Ishikawa (cell line): ENCODE measurements around the gene GFY.
A peak's percentile ranks its signal among the peaks of the same experiment; 100 is the strongest.

Experiments
- CEBPB ChIP-seq: IDR thresholded peaks from 2 replicates; pipeline ENCODE4 v1.6.1; 2012
- CREB1 ChIP-seq: IDR thresholded peaks from 2 replicates; pipeline ENCODE4 v1.6.1; 2012; ENCODE audit warnings: low read depth
- EGR1 ChIP-seq: IDR thresholded peaks from 2 replicates; pipeline ENCODE4 v1.6.1; 2012
- EP300 ChIP-seq: IDR thresholded peaks from 2 replicates; pipeline ENCODE4 v1.6.1; 2012; ENCODE audit warnings: borderline replicate concordance
- FOXM1 ChIP-seq: IDR thresholded peaks from 2 replicates; pipeline ENCODE4 v1.6.1; 2012; ENCODE audit warnings: low read depth, borderline replicate concordance
- NFIC ChIP-seq: IDR thresholded peaks from 2 replicates; pipeline ENCODE4 v1.6.1; 2012
- RAD21 ChIP-seq: IDR thresholded peaks from 2 replicates; pipeline ENCODE4 v1.6.1; 2012; ENCODE audit warnings: low read depth
- TAF1 ChIP-seq: IDR thresholded peaks from 2 replicates; pipeline ENCODE4 v1.6.1; 2012; ENCODE audit warnings: low read depth, mild to moderate bottlenecking
- TCF12 ChIP-seq: IDR thresholded peaks from 2 replicates; pipeline ENCODE4 v1.6.1; 2012; ENCODE audit warnings: low read depth
- TEAD4 ChIP-seq: IDR thresholded peaks from 2 replicates; pipeline ENCODE4 v1.6.1; 2012
- YY1 ChIP-seq: IDR thresholded peaks from 2 replicates; pipeline ENCODE4 v1.6.1; 2012; ENCODE audit warnings: low read depth
- ZBTB7A ChIP-seq: IDR thresholded peaks from 2 replicates; pipeline ENCODE4 v1.6.1; 2012; ENCODE audit warnings: low read depth
- TF ChIP-seq, protein P1 (sequence below): IDR thresholded peaks from 2 replicates; pipeline ENCODE4 v1.6.1; 2012
- TF ChIP-seq, protein P2 (sequence below): IDR thresholded peaks from 2 replicates; pipeline ENCODE4 v1.6.1; 2012; ENCODE audit warnings: low read depth, mild to moderate bottlenecking
- TF ChIP-seq, protein P3 (sequence below): IDR thresholded peaks from 2 replicates; pipeline ENCODE4 v1.6.1; 2012

GFY gene

DNA sequence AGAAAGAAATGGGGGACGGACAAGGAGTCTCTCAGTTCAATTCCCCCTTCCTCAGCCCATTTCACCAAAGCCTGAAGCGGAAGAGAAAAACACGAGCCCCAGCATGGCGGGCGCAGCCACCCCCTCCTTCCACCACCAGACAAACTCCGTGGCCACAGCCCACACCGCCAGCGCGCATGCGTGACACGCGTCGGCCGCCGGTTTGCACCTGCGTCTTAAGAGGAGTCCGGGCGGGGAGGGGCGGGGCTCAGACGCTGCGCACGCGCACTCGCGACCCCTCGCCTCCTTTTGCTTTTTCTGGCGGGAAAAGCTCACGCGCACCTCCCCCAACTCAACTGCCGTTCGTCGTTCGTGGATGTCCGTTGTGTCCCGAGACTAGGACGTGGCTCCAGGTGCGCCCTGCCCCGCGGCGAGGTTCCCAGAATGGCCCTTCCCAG, 37.2 kb upstream of the GFY start, which contains the start of gene KASH5:
KASH5 (plus strand) TSS at position 314 of the 437 bp plus-strand sequence. CDS start 2,635 bp downstream, outside the sequence.
- TF ChIP-seq, protein P1, sequence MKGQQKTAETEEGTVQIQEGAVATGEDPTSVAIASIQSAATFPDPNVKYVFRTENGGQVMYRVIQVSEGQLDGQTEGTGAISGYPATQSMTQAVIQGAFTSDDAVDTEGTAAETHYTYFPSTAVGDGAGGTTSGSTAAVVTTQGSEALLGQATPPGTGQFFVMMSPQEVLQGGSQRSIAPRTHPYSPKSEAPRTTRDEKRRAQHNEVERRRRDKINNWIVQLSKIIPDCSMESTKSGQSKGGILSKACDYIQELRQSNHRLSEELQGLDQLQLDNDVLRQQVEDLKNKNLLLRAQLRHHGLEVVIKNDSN = no peak
- TF ChIP-seq, protein P2, sequence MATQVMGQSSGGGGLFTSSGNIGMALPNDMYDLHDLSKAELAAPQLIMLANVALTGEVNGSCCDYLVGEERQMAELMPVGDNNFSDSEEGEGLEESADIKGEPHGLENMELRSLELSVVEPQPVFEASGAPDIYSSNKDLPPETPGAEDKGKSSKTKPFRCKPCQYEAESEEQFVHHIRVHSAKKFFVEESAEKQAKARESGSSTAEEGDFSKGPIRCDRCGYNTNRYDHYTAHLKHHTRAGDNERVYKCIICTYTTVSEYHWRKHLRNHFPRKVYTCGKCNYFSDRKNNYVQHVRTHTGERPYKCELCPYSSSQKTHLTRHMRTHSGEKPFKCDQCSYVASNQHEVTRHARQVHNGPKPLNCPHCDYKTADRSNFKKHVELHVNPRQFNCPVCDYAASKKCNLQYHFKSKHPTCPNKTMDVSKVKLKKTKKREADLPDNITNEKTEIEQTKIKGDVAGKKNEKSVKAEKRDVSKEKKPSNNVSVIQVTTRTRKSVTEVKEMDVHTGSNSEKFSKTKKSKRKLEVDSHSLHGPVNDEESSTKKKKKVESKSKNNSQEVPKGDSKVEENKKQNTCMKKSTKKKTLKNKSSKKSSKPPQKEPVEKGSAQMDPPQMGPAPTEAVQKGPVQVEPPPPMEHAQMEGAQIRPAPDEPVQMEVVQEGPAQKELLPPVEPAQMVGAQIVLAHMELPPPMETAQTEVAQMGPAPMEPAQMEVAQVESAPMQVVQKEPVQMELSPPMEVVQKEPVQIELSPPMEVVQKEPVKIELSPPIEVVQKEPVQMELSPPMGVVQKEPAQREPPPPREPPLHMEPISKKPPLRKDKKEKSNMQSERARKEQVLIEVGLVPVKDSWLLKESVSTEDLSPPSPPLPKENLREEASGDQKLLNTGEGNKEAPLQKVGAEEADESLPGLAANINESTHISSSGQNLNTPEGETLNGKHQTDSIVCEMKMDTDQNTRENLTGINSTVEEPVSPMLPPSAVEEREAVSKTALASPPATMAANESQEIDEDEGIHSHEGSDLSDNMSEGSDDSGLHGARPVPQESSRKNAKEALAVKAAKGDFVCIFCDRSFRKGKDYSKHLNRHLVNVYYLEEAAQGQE = no peak
- TF ChIP-seq NFIC (no peak), EP300 (no peak), YY1 (peak; percentile 53; the same call in 1 of the 2 replicates), RAD21 (no peak), EGR1 (0 out of 2 replicates have a peak, but pooled peaks have one; percentile 11), TAF1 (no peak; the same call in 1 of the 2 replicates), ZBTB7A (peak; percentile 33; the same call in 1 of the 2 replicates), FOXM1 (no peak), CEBPB (no peak), TCF12 (0 out of 2 replicates have a peak, but pooled peaks have one; percentile 29)
- TF ChIP-seq, protein P3, sequence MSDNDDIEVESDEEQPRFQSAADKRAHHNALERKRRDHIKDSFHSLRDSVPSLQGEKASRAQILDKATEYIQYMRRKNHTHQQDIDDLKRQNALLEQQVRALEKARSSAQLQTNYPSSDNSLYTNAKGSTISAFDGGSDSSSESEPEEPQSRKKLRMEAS = peak; percentile 98

DNA sequence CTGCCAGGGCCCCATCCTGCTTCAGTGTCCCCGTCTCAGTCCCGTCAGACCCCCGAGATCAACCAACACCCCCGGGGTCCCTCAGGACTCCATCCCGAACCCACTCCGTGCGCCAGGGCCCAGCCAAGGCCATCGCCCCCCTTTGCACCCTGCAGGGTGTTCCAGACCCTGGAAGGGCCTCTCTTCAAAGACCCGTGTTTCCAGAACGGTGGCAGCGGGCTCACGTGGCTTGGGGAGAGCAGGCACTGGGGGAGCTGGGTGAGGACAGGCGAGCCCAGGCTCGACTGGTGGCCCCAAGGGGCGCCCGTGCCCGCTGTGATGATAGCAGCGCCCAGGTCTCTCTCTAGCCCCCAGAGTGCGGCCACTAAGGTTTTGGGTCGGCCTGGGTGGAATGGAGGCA, 35.8 kb upstream of the GFY start:
- TF ChIP-seq EGR1 (no peak), RAD21 (no peak), CEBPB (no peak), CREB1 (no peak), TAF1 (no peak), TCF12 (no peak), TEAD4 (no peak), ZBTB7A (no peak), NFIC (no peak), FOXM1 (no peak), YY1 (no peak), EP300 (no peak)
- TF ChIP-seq, protein P2 = no peak
- TF ChIP-seq, protein P3 = no peak
- TF ChIP-seq, protein P1 = no peak

DNA sequence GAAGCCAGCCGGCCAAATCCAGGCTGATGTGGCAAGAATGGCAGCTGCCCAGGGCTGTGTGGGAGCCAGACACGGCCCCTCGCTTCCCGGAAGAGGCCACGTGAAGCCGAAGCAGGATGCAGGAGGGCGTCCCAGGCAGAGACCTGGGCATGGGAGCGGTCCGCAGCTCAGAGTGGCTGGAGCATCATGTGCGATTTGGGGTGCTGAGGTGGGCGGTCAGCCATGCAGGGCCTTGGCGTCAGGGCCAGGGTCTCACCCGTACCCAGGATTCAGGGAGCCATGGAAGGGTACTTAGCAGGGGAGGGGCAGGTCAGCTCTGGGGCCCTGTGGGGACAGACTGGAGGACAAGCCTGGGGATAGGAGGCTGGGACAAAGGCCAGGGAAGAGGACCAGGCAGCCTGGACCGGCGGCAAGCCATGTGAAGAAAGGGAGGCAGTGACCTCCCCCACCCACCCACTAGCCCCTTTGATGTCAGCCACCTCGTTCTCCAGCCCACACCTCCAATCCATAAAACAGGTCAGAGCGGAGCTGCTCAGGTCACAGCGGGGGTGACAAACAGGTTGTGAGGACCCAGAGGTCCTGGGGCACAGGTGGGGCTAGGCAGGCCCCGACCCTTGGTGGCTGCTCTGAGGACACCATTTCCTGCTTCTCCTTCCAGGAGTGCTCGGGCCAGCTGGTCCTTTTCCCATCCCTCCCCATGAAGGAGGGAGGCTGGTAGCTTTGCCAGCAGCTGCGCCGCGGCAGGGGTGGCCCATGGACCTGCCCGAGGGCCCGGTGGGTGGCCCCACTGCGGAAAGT, 34.9 kb upstream of the GFY start:
- TF ChIP-seq TCF12 = no peak
- TF ChIP-seq, protein P2 = no peak
- TF ChIP-seq EGR1 = no peak
- TF ChIP-seq, protein P3 = no peak
- TF ChIP-seq NFIC = no peak
- no peak for TF ChIP-seq EP300
- TF ChIP-seq RAD21 = no peak
- TF ChIP-seq TEAD4 = no peak
- no peak for TF ChIP-seq ZBTB7A
- TF ChIP-seq FOXM1 = no peak
- TF ChIP-seq, protein P1 = no peak
- TF ChIP-seq CEBPB = no peak
- TF ChIP-seq TAF1 = no peak
- TF ChIP-seq CREB1 = no peak
- no peak for TF ChIP-seq YY1
